CD4-positive, alpha-beta T cell (primary cell): Measurements from ENCODE around the gene LRRN3. TPM values are rescaled to one million over a fixed set of nuclear protein-coding genes. Genes with fewer than 3 reads are reported as not detected.

Experiments
- ATAC-seq: fragments of 200-7000 bp; cut with Tn5 transposase; one replicate; pipeline ENCODE4 v1.10.0; 2022; ENCODE audit warnings: mild to moderate bottlenecking; ENCODE audit not compliant: poor library complexity
- CTCF ChIA-PET: fragments of 350-600 bp; sonication (Branson Sonifier 250); formaldehyde crosslinking; loops from one replicate; lab custom pipeline; 2021; ENCODE audit warnings: antibody characterized with exemption, inconsistent platforms; lab: Charles Lee
- POLR2A ChIA-PET: fragments of 350-600 bp; sonication (Branson Sonifier 250); formaldehyde crosslinking; loops from one replicate; lab custom pipeline; 2021; ENCODE audit warnings: antibody characterized with exemption, inconsistent platforms; lab: Charles Lee
- DNase-seq, 14 experiments: peaks; one replicate each; pipeline ENCODE4 v3.0.0-alpha.2; 2013 to 2020; ENCODE audit warnings: mixed read lengths in 2 of 14
- H3K27ac ChIP-seq, 2 donors: one replicate each; pipeline versions ENCODE4 v1.5.1 to v1.7.0; 2013; ENCODE audit warnings: low read length in 2 of 2, low read depth in 1 of 2, mild to moderate bottlenecking in 1 of 2
- H3K27me3 ChIP-seq, 2 experiments: 1 replicate in 1 of 2; 2 replicates in 1 of 2; pipeline versions ENCODE4 v1.6.1 to v1.7.0; 2013; ENCODE audit warnings: low read length in 2 of 2, control low read depth in 1 of 2, mild to moderate bottlenecking in 1 of 2, moderate library complexity in 1 of 2; ENCODE audit not compliant: insufficient read depth in 2 of 2, control insufficient read depth in 1 of 2
- H3K36me3 ChIP-seq: one replicate; pipeline ENCODE4 v1.6.1; 2013; ENCODE audit warnings: low read length, control low read depth; ENCODE audit not compliant: insufficient read depth
- H3K4me1 ChIP-seq: one replicate; pipeline ENCODE4 v1.6.1; 2013; ENCODE audit warnings: low read length, control low read depth; ENCODE audit not compliant: insufficient read depth
- H3K4me3 ChIP-seq: one replicate; pipeline ENCODE4 v1.5.1; 2013; ENCODE audit warnings: mild to moderate bottlenecking, low read length, moderate library complexity
- H3K9me3 ChIP-seq, 2 experiments: 1 replicate in 1 of 2; 2 replicates in 1 of 2; pipeline versions ENCODE4 v1.6.1 to v1.7.0; 2013; ENCODE audit warnings: low read length in 2 of 2, mild to moderate bottlenecking in 2 of 2, control low read depth in 1 of 2, moderate library complexity in 1 of 2; ENCODE audit not compliant: control insufficient read depth in 1 of 2, insufficient read depth in 1 of 2
- H3K27ac Mint-ChIP-seq: one replicate; pipeline ENCODE4 v1.8.0; 2020; ENCODE audit warnings: mixed read lengths
- H3K27me3 Mint-ChIP-seq: one replicate; pipeline ENCODE4 v1.8.0; 2021; ENCODE audit warnings: mixed read lengths
- H3K36me3 Mint-ChIP-seq: one replicate; pipeline ENCODE4 v1.8.0; 2021; ENCODE audit warnings: low read depth, mixed read lengths
- H3K4me1 Mint-ChIP-seq: one replicate; pipeline ENCODE4 v1.8.0; 2021; ENCODE audit warnings: low read depth, mixed read lengths
- H3K4me3 Mint-ChIP-seq: one replicate; pipeline ENCODE4 v1.8.0; 2020; ENCODE audit warnings: mild to moderate bottlenecking, mixed read lengths
- H3K9me3 Mint-ChIP-seq: one replicate; pipeline ENCODE4 v1.8.0; 2020; ENCODE audit warnings: mixed read lengths
- CTCF ChIP-seq: fragments of 200-600 bp; IDR thresholded peaks from one replicate; pipeline ENCODE4 v1.8.0; 2022; ENCODE audit warnings: antibody characterized with exemption, mild to moderate bottlenecking
- intact Hi-C, 2 experiments: fragments of 100-400 bp; cut with DNase I in 1 of 2; cut with micrococcal nuclease in 1 of 2; formaldehyde crosslinking; loops; one replicate each; pipeline versions ENCODE4 v1.15.1 to v1.9.0; 2023 to 2025; cut with DNase I, micrococcal nuclease
- total RNA-seq, 174 experiments: library from RNA in 2 of 174; stranded (reverse) in 2 of 174; gene quantifications; one replicate each; pipeline ENCODE4 v1.2.3 and lab custom pipeline; 2021 to 2026

The LRRN3 gene
- total RNA-seq, 2 experiments from 2014 or later = 3.8 to 6.0 TPM

- ATAC-seq (no peak), DNase-seq (no peak)
- no peaks in the 10 kb centered on the region for H3K27me3 ChIP-seq
- H3K27ac ChIP-seq = no peak overlapping the region
- Mint-ChIP-seq H3K9me3 (peaks cover 9% of the 10 kb centered on the region), H3K4me1 (peaks cover 27% of the 10 kb centered on the region), H3K27me3 (no peaks in the 10 kb centered on the region), H3K36me3 (peaks cover 17% of the 10 kb centered on the region), H3K27ac (no peak overlapping the region), H3K4me3 (no peak overlapping the region)
- ChIA-PET CTCF (no interaction called here), POLR2A (no interaction called here)
- no peaks in the 10 kb centered on the region for H3K4me1 ChIP-seq
- no peak overlapping the region for H3K4me3 ChIP-seq
- intact Hi-C loops = no loop called here
- TF ChIP-seq CTCF = no peak
- peaks cover 0 to 8% of the 10 kb centered on the region in 2 experiments for H3K9me3 ChIP-seq
- H3K36me3 ChIP-seq = no peaks in the 10 kb centered on the region
Observed at GRCh38 chr7:111059833-111060232, 31.1 kb upstream of the LRRN3 start.

DNA sequence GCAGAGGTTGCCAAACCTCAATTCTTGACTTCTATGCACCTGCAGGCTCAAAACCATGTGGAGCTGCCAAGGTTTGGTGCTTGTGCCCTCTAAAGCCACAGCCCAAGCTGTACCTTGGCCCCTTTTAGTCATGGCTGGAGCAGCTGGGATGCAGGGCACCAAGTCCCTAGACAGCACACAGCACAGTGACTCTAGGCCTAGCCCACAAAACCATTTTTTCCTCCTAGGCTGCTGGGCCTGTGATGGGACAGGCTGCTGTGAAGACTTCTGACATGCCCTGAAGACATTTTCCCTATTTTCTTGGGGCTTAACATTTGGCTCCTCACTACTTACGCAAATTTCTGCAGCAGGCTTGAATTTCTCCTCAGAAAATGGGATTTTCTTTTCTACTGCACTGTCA, 27.8 kb upstream of the LRRN3 start:
- H3K4me3 ChIP-seq = no peak overlapping the region
- no peak overlapping the region for H3K4me3 Mint-ChIP-seq
- H3K9me3 ChIP-seq = peaks cover 0 to 12% of the 10 kb centered on the region in 2 experiments
- TF ChIP-seq CTCF = no peak
- ChIA-PET POLR2A (no interaction called here), CTCF (no interaction called here)
- ATAC-seq = no peak
- H3K36me3 Mint-ChIP-seq = peaks cover 24% of the 10 kb centered on the region
- no peaks in the 10 kb centered on the region for H3K4me1 ChIP-seq
- peaks cover 9% of the 10 kb centered on the region for H3K9me3 Mint-ChIP-seq
- peaks cover 7% of the 10 kb centered on the region for H3K4me1 Mint-ChIP-seq
- H3K27ac Mint-ChIP-seq = no peak overlapping the region
- DNase-seq = no peak
- H3K27me3 Mint-ChIP-seq = no peaks in the 10 kb centered on the region
- intact Hi-C loops = no loop called here
- no peaks in the 10 kb centered on the region for H3K36me3 ChIP-seq
- no peak overlapping the region for H3K27ac ChIP-seq
- no peaks in the 10 kb centered on the region for H3K27me3 ChIP-seq

- Mint-ChIP-seq H3K4me1 (peaks cover 23% of the 10 kb centered on the region), H3K36me3 (peaks cover 19% of the 10 kb centered on the region), H3K4me3 (no peak overlapping the region), H3K27ac (no peak overlapping the region), H3K9me3 (peaks cover 9% of the 10 kb centered on the region), H3K27me3 (no peaks in the 10 kb centered on the region)
- intact Hi-C loops = no loop called here
- ATAC-seq (no peak), DNase-seq (no peak)
- Histone ChIP-seq H3K27ac (no peak overlapping the region), H3K36me3 (no peaks in the 10 kb centered on the region), H3K4me3 (no peak overlapping the region), H3K27me3 (no peaks in the 10 kb centered on the region), H3K9me3 (peaks cover 0 to 12% of the 10 kb centered on the region in 2 experiments), H3K4me1 (no peaks in the 10 kb centered on the region)
- ChIA-PET CTCF (no interaction called here), POLR2A (no interaction called here)
- TF ChIP-seq CTCF = no peak
Observed at GRCh38 chr7:111067251-111067650, 23.7 kb upstream of the LRRN3 start.
